Medulla oblongata (tissue), 1 donor: ENCODE measurements around the gene GNB1L.

Source experiments
- DNase-seq: peaks from one replicate; pipeline ENCODE4 v3.0.0-alpha.2; 2015; ENCODE audit errors: extremely low spot score

The GNB1L gene, protein sequence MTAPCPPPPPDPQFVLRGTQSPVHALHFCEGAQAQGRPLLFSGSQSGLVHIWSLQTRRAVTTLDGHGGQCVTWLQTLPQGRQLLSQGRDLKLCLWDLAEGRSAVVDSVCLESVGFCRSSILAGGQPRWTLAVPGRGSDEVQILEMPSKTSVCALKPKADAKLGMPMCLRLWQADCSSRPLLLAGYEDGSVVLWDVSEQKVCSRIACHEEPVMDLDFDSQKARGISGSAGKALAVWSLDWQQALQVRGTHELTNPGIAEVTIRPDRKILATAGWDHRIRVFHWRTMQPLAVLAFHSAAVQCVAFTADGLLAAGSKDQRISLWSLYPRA

DNA sequence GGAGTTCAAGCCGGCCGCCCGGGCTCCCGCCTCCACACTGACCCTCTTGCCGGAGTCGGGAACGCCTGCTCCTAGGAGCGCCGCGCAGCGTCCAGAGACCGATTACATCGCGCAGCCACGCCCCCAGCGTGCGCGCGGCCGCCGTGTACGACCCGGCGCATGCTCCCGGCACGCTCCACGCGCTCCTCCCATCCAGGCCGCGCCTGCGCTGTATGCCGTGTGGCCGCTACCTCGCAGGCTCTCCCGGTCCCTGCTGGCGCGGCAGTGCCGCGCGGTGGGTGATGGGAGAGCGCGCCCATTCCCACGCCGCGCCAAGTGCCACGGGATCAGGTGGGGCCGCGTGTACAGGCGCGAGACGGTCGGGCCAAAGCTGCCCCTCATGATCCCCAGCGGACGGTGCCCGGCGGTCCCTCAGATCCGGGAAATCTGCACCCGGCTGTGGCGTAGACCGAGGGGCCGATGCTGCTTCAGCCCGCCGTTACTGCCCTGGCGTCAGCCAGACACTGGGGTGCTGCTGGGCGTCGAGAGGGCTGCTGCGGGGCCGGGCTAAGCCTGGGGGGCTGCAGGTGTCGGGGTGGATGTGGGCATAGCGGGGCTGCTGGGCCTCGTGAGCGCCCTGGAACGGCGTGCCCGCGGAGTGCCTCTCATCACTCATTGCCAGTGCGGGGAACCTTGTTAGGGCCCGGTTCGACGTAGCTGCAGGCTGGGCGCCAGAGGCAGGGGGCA lies at the start of gene GNB1L, which contains the start of gene RTL10:
GNB1L (minus strand) TSS at position 97 of the 726 bp plus-strand sequence. CDS start 33,519 bp downstream, outside the sequence.
RTL10 (minus strand) TSS at position 97 of the 726 bp plus-strand sequence. CDS start 2,613 bp downstream, outside the sequence.
- peak; percentile 97 for DNase-seq

GRCh38 chr22:19904174-19904856 lies 49.6 kb upstream of the GNB1L start:
- no peak for DNase-seq

DNA sequence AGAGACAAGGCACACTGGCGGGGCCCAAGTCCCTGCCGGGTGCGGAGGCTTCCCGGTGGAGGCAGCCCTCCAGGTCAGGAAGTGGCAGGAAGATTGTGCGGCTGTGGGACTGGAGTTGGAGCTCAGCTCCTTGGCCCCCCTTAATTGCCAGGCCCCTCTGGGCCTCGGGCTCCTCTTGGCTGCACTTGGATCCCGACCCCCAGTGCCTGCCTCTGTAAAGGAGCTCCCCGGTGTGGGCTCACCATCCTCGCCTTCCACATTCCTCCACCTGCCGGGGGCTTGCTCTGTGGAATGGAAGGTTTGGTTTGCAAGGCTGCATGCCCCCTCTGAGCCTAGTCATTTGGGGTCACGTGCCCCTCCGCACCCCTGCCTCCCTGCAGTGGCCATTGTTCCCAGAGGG lies 48.8 kb upstream of the GNB1L start:
- no peak for DNase-seq

- no peak for DNase-seq
These were observed 48.4 kb upstream of the GNB1L start for GRCh38 chr22:19903031-19903430.

DNA sequence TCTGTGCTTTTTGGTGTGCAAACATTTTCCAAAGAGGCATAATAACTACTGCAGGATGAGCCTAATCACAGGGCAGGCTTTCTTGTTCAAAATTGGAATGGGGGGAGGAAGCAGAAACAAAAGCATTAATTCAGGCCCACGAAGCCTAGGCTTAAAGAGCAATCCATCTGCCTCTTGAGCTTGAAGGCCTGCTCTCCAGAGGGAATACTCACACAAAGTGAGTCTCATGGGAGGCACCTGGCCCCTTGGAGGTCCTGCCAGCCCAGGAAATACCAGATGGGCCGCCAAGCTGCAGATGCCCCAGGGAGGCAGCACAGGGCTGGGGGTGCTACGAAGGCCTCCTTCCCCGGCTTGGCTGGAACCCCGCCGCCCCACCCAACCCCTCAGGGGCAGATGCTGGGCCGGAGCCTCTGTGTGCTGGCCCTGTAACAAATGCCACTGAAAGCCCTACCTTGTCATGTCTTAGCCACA lies 47.6 kb upstream of the GNB1L start:
- DNase-seq = no peak

DNA sequence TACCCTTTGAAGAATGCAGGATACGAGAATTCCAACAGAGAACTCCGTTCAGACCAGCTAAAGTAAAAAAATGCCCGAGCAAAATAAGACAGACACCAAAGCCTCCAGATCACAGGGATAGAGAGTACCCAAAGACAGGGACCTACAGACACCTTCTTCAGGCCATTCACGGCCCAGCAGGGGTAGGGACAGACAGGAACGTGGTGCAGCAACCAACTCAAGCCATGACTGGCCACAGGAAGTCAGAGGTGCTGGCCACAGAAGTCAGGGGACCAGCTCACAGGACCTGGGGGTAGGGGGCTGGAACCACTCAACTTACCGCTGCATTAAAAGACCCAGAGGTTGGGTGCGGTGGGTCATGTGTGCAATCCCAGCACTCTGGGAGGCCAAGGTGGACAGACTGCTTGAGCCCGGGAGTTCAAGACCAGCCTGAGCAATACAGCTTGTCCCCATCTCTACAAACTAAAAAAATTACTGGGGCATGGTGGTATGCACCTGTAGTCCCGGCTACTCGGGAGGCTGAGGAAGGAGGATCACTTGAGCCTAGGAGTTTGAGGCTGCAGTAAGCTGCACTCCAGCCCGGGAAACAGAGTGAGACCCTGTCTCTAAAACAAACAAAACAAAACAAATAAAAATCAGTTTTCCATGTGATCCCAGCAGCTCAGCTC lies 47.0 kb upstream of the GNB1L start:
- no peak for DNase-seq

- no peak for DNase-seq
These were observed 46.2 kb upstream of the GNB1L start for GRCh38 chr22:19900707-19901436.

GRCh38 chr22:19898831-19899567 lies 44.3 kb upstream of the GNB1L start:
- no peak for DNase-seq

DNA sequence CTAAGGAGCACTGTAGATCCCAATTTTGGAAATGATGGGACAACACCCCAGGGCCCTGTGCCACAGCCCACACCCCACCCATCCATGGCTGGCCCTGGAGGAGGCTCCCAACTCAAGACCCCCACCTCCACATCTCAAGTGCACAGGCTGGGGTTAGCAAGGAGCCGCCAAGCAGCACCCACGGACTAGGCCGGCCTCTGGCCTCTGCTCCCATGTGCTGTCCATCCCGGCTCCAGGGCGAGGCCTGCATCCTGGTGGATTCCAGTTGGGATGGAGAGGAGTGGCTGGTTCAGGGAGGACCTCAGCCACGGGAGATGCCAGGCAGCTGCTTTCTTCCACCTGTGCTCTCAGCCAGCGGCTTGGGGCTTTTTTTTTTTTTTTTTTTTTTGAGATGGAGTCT lies 43.5 kb upstream of the GNB1L start:
- no peak for DNase-seq

GRCh38 chr22:19897726-19898125 lies 43.1 kb upstream of the GNB1L start:
- no peak for DNase-seq

- DNase-seq = no peak
These were observed 42.1 kb upstream of the GNB1L start for GRCh38 chr22:19896665-19897355.

DNA sequence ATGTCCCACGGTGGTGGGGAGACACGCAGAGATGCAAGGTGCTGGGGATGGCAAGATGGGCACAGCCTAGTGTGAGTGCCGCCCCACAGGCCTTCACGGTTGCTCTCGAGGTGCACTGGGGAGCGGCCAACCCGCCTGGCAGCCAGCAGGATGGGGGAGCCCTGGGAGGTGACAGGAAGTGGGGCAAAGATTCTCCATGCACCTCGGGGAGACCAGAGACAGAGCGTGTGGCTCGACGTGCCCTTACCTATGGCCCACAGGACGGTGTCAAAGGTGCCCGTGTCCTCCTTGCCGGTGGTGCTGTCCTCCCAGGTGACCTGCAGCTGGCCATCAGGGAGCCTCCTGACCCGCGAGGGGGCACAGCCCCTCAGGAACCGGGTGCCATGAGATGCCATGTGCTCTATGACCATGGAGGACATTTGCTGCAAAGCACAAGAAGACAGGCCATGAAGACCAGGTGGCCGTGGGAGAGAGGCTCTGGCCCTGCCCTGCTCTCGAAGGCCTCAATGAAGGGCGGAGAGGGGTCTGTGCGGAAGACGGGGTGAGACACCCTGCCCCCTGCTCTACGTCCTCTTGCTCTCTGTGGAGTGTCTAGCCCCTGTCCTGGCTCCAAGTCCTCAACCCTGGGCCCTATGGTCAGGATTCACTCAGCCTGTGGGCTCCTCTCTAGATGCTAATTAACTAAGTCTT lies 40.6 kb upstream of the GNB1L start:
- no peak for DNase-seq

- DNase-seq = no peak
These were observed 38.7 kb upstream of the GNB1L start for GRCh38 chr22:19893363-19893762.

DNA sequence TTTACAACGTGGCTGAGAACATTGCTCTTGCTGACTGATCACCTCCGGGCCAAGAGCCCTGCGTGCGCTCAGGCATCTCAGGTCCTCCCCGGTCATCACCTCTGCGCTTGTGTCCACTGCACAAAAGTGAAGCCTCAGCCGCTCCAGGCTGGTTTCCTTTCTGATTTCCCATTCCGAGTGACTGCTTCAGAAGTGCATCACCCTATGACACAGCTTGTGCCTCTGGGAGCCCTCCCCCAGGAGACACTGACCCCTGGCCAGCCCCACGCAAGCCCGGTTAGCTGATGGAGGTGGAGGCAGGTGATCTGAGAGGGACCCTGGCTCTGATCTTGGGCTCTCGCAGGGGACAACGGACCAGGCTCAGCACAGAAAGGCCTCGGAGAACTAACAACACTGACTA lies 38.3 kb upstream of the GNB1L start:
- no peak for DNase-seq

- no peak for DNase-seq
These were observed 37.7 kb upstream of the GNB1L start for GRCh38 chr22:19892257-19892879.

DNA sequence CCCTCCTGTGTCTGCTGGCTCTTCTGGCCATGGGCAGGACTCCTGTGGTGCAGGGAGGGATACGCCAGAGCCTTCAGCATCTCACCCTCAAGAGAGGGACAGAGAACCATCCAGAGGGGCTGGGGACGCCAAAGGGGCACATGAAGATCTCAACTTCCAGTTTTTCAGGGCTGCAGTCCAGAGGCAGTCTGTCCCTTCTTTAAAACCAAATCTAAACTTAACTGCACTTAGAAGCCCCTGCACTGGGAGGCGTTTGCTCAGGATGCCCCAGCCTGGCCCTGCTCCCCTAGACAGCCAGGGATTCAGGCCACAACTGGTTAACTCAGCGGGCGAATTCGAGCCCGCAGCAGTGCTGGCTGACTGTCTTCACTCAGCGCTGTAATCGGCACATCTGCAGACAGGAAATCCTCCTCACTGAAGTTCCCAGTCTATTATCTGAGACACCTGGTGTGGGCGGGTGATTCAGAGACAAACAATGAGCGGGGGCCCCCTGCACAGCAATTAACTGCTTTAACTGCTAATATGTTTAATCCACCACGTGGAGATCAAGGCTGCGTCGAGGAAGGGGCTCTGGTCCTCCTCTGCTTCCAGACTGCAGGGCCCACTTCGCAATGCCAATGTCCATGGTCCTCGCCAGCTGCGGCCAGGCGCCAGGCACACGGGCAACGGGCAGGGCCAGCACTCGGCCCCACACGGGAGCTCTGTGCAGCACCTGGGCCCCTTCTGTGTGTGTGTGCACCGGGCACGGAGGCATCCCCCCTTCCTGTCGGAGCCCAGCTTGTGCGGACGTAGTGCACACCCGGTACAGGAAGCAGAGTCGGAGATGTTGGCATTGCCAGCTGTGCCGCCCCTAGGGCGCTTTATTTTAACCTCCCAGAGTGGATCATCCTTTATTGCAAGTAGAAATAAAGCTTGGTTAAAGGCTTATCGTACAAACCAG lies 36.9 kb upstream of the GNB1L start:
- no peak for DNase-seq

DNA sequence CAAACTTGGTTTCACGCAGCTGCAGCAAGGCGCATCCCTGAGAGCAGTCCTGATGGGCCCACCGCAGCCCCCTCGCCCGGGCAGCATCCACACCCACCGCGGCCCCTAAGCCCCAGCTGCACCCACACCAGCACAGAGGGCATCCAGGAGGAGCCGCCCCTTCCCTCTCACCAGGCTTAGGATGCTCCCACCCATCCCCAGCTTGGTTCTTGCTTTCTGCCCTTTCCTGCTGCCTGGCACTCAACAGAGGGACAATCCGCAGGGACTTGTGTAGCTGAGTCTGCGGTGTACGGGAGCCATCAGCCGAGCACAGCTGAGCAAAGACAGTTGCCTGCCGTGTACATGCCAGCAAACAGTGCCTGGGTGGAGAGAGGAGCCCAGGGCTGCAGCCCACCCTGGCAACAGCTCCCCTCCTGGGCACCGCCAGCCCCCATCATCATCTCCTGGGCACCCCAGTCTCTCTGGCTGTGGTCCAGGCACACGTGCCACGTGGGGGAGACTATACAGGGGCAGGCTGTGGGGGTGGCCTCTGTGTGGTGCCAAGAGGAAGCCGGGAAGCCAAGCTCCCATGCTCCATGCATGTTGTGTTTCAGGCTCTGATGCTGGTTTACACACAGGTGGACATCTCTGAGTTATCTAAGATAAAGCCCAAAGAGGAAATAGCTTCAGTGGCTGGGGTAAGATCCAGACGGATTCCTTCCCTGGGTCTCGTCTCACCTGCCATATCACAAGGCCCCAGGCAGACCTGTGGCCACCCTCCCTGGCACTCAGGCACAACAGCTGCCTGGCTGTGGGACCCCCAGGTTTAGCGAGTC lies 36.0 kb upstream of the GNB1L start:
- no peak for DNase-seq
